Adrenal gland (tissue), 12 donors: ENCODE data around the gene BCL11A. TPM values are rescaled to one million over a fixed set of nuclear protein-coding genes. Genes with fewer than 3 reads are reported as not detected.

Experiments used
- DNase-seq, 7 donors: peaks; one replicate each; pipeline ENCODE4 v3.0.0-alpha.2; 2019 to 2020
- H3K27ac ChIP-seq, 5 donors: fragments of 200-600 bp; sonication (generic) in 4 of 5; 1 replicate in 3 of 5; 2 replicates in 2 of 5; pipeline versions ENCODE4 v1.5.1 to v1.8.0; 2016 to 2020; ENCODE audit warnings: mild to moderate bottlenecking in 1 of 5
- H3K27me3 ChIP-seq: fragments of 200-600 bp; 2 replicates; pipeline ENCODE4 v1.8.0; 2021
- H3K36me3 ChIP-seq, 2 donors: fragments of 200-600 bp; replicated peaks in 1 of 2; 1 replicate in 1 of 2; 2 replicates in 1 of 2; pipeline versions ENCODE4 v1.5.1 to v1.8.0; 2018 to 2022
- H3K4me1 ChIP-seq, 2 donors: fragments of 200-600 bp; replicated peaks in 1 of 2; 1 replicate in 1 of 2; 2 replicates in 1 of 2; pipeline versions ENCODE4 v1.5.1 to v1.8.0; 2018 to 2021
- H3K4me3 ChIP-seq, 4 donors: fragments of 200-600 bp; sonication (generic) in 3 of 4; one replicate each; pipeline ENCODE4 v1.5.1; 2016 to 2018
- H3K9me3 ChIP-seq, 3 donors: fragments of 200-600 bp; sonication (generic) in 1 of 3; replicated peaks in 1 of 3; 1 replicate in 2 of 3; 2 replicates in 1 of 3; pipeline versions ENCODE4 v1.5.1 to v1.8.0; 2016 to 2021
- CTCF ChIP-seq, 6 experiments: fragments of 450-650 bp in 4 of 6; fragments of 200-600 bp in 2 of 6; sonication (generic) in 1 of 6; IDR thresholded peaks; 1 replicate in 5 of 6; 2 replicates in 1 of 6; pipeline versions ENCODE4 v1.5.1 to v1.8.0; 2016 to 2021; ENCODE audit warnings: antibody characterized with exemption in 6 of 6, mild to moderate bottlenecking in 2 of 6, moderate library complexity in 1 of 6
- POLR2A ChIP-seq, 2 donors: fragments of 450-650 bp; IDR thresholded peaks; one replicate each; pipeline ENCODE4 v1.6.1; 2017; ENCODE audit warnings: antibody characterized with exemption in 2 of 2, mild to moderate bottlenecking in 2 of 2, moderate library complexity in 1 of 2
- WGBS, 4 donors: extraction: QIAGEN DNeasy Blood & Tissue Kit in 2 of 4; methylation state at CpG; one replicate each; pipeline versions ENCODE4 v1.1.5 to v1.1.7; 2013 to 2017; 5-methylcytosine and 5-hydroxymethylcytosine counted together
- intact Hi-C, 2 donors: fragments of 100-400 bp; cut with DNase I; formaldehyde crosslinking; loops; one replicate each; pipeline versions ENCODE4 v1.14.1 to v1.15.0; 2022 to 2023
- polyA plus RNA-seq, 3 donors: library from polyadenylated mRNA; stranded (reverse); fragments of 200-250 nt in 2 of 3; fragments of 350-450 nt in 1 of 3; fragmentation: Illumina TruSeq in 1 of 3; extraction: RNeasy Lipid Tissue Mini Kit (QIAGEN cat#74804) in 1 of 3; gene quantifications; one replicate each; pipeline ENCODE4 v1.2.3, GENCODE V29; 2013 to 2014
- total RNA-seq, 9 donors: library from RNA; depleted of rRNA in 4 of 9; stranded (reverse); fragments of >200 nt in 4 of 9; fragments of 120-200 nt in 1 of 9; fragmentation: NEBNext Ultra II Directional in 1 of 9; extraction: Animal tissue kit (Norgen Biotek cat#: 25700) in 1 of 9; gene quantifications; one replicate each; pipeline versions ENCODE4 v1.1.0 to v1.2.4, GENCODE V29; 2013 to 2023
- donor health status: healthy with polysubstance abuse.
- donor health status: Bipolar disorder and iron deficiency.
- donor health status: DM: yes; HTN: yes; CAD: no.
- donor health status: DM: no; HTN: no; CAD: no.
- donor health status: DM: no; HTN: no; CAD: no.
- donor health status: DM: yes; HTN: yes; CAD: no.

The BCL11A gene
- total and polyA plus RNA-seq, 12 donors: 2.9 to 16.7 (median 5.3) TPM

GRCh38 chr2:60426880-60427279, 126.6 kb downstream of the BCL11A start:
- DNase-seq: no peak
- H3K27me3 ChIP-seq: no peaks in the 10 kb centered on the region
- H3K4me3 ChIP-seq: no peak overlapping the region
- intact Hi-C loops: no loop called here
- H3K27ac ChIP-seq: no peak overlapping the region
- no peaks in the 10 kb centered on the region for H3K36me3 ChIP-seq
- TF ChIP-seq CTCF (IDR thresholded peaks at IDR 0.05) (no peak), POLR2A (IDR thresholded peaks at IDR 0.05) (no peak)
- WGBS, 4 donors: 86 to 93% (median 90%) methylated on average over 7 of the region's 7 CpGs
- no peaks in the 10 kb centered on the region for H3K9me3 ChIP-seq
- no peaks in the 10 kb centered on the region for H3K4me1 ChIP-seq

- no peak for DNase-seq
- Histone ChIP-seq H3K4me3 (no peak overlapping the region), H3K27me3 (no peaks in the 10 kb centered on the region), H3K9me3 (no peaks in the 10 kb centered on the region), H3K27ac (no peak overlapping the region), H3K4me1 (no peaks in the 10 kb centered on the region), H3K36me3 (no peaks in the 10 kb centered on the region)
- no peak for TF ChIP-seq POLR2A (IDR thresholded peaks at IDR 0.05)
- TF ChIP-seq CTCF (IDR thresholded peaks at IDR 0.05): no peak
- intact Hi-C loops: no loop called here
Measured at GRCh38 chr2:60426341-60426740, 127.1 kb downstream of the BCL11A start.

- 54 to 60% (median 58%) methylated on average over 3 to 5 of the region's 5 CpGs for WGBS, 4 donors
- no peak overlapping the region for H3K4me3 ChIP-seq
Measured at GRCh38 chr2:60424233-60424632, 129.2 kb downstream of the BCL11A start.

GRCh38 chr2:60423505-60423904, 129.9 kb downstream of the BCL11A start:
- no peaks in the 10 kb centered on the region for H3K27me3 ChIP-seq
- H3K27ac ChIP-seq: no peak overlapping the region
- H3K9me3 ChIP-seq: no peaks in the 10 kb centered on the region
- no peaks in the 10 kb centered on the region for H3K36me3 ChIP-seq
- intact Hi-C loops: no loop called here
- DNase-seq: no peak
- 62 to 93% (median 67%) methylated on average over 1 of the region's 1 CpG for WGBS, 4 donors
- no peak overlapping the region for H3K4me3 ChIP-seq
- no peaks in the 10 kb centered on the region for H3K4me1 ChIP-seq
- TF ChIP-seq POLR2A (IDR thresholded peaks at IDR 0.05) (no peak), CTCF (IDR thresholded peaks at IDR 0.05) (no peak)

More at GRCh38 chr2:60424233-60424632, 129.2 kb downstream of the BCL11A start:
- DNase-seq: no peak
- no peaks in the 10 kb centered on the region for H3K9me3 ChIP-seq
- intact Hi-C loops: no loop called here
- no peaks in the 10 kb centered on the region for H3K27me3 ChIP-seq
- no peaks in the 10 kb centered on the region for H3K36me3 ChIP-seq
- TF ChIP-seq POLR2A (IDR thresholded peaks at IDR 0.05) (no peak), CTCF (IDR thresholded peaks at IDR 0.05) (no peak)
- H3K4me1 ChIP-seq: no peaks in the 10 kb centered on the region
- no peak overlapping the region for H3K27ac ChIP-seq
